Endometrial microvascular endothelial cells (primary cell): Measurements from ENCODE around the gene POFUT1. TPM values are rescaled to one million over a fixed set of nuclear protein-coding genes. Genes with fewer than 3 reads are reported as not detected.
"Not testable (repeated sequence)": the region's sequence is repeated elsewhere in the genome, so short reads cannot be mapped to it uniquely, and the experiment has no call there.

Experiments
- in situ Hi-C: cut with HindIII; loops from 2 replicates; pipeline ENCODE4 v1.10.0; 2017; ENCODE audit warnings: low sequenced_read_pairs, low pct_unique_long_range_greater_than_20kb; ENCODE audit errors: inconsistent ontology term
- total RNA-seq: library from RNA; depleted of rRNA; stranded (reverse); fragments of >200 nt; gene quantifications from one replicate; pipeline ENCODE4 v1.2.3, GENCODE V29; 2015; ENCODE audit errors: inconsistent ontology term

Gene POFUT1
- total RNA-seq, 1 donor from 2014 or later = 66.9 TPM

- in situ Hi-C loops = no loop called here
Measured at GRCh38 chr20:32186506-32186905, 21.2 kb upstream of the POFUT1 start.

GRCh38 chr20:32188376-32189122, 19.1 kb upstream of the POFUT1 start:
- in situ Hi-C loops = no loop called here

GRCh38 chr20:32189123-32189410, 18.6 kb upstream of the POFUT1 start:
- in situ Hi-C loops = no loop called here

- in situ Hi-C loops = no loop called here
Measured at GRCh38 chr20:32189691-32190615, 17.7 kb upstream of the POFUT1 start.

- in situ Hi-C loops = no loop called here
Measured at GRCh38 chr20:32190616-32191415, 16.9 kb upstream of the POFUT1 start.

GRCh38 chr20:32191422-32191821, 16.3 kb upstream of the POFUT1 start:
- in situ Hi-C loops = no loop called here

- in situ Hi-C loops = no loop called here
Measured at GRCh38 chr20:32191873-32192272, 15.8 kb upstream of the POFUT1 start.

GRCh38 chr20:32192698-32193097, 15.0 kb upstream of the POFUT1 start:
- in situ Hi-C loops = no loop called here

GRCh38 chr20:32193336-32193735, 14.3 kb upstream of the POFUT1 start:
- in situ Hi-C loops = not testable (repeated sequence)

- in situ Hi-C loops = no loop called here
Measured at GRCh38 chr20:32193996-32194395, 13.7 kb upstream of the POFUT1 start.

- in situ Hi-C loops = no loop called here
Measured at GRCh38 chr20:32195581-32195980, 12.1 kb upstream of the POFUT1 start.

GRCh38 chr20:32196613-32197012, 11.1 kb upstream of the POFUT1 start:
- in situ Hi-C loops = not testable (repeated sequence)

- in situ Hi-C loops = not testable (repeated sequence)
Measured at GRCh38 chr20:32197136-32197535, 10.5 kb upstream of the POFUT1 start.

- in situ Hi-C loops = no loop called here
Measured at GRCh38 chr20:32199006-32199405, 8.7 kb upstream of the POFUT1 start.

- in situ Hi-C loops = no loop called here
Measured at GRCh38 chr20:32201296-32201976, 6.2 kb upstream of the POFUT1 start.

- in situ Hi-C loops = no loop called here
Measured at GRCh38 chr20:32201977-32202363, 5.7 kb upstream of the POFUT1 start.

GRCh38 chr20:32203356-32204204, 4.1 kb upstream of the POFUT1 start:
- in situ Hi-C loops = no loop called here
